GM21619 (cell line): Measurements from ENCODE around the gene SCAMP4.

Source experiments
- ATAC-seq: cut with Tn5 transposase; IDR thresholded peaks from one replicate; pipeline ENCODE4 v1.9.1; 2021; ENCODE audit not compliant: unreplicated experiment

The SCAMP4 gene

GRCh38 chr19:1936916-1937610, 31.9 kb downstream of the SCAMP4 start:
- ATAC-seq = no peak

- no peak for ATAC-seq
These were observed 32.9 kb downstream of the SCAMP4 start for GRCh38 chr19:1938071-1938470.

DNA sequence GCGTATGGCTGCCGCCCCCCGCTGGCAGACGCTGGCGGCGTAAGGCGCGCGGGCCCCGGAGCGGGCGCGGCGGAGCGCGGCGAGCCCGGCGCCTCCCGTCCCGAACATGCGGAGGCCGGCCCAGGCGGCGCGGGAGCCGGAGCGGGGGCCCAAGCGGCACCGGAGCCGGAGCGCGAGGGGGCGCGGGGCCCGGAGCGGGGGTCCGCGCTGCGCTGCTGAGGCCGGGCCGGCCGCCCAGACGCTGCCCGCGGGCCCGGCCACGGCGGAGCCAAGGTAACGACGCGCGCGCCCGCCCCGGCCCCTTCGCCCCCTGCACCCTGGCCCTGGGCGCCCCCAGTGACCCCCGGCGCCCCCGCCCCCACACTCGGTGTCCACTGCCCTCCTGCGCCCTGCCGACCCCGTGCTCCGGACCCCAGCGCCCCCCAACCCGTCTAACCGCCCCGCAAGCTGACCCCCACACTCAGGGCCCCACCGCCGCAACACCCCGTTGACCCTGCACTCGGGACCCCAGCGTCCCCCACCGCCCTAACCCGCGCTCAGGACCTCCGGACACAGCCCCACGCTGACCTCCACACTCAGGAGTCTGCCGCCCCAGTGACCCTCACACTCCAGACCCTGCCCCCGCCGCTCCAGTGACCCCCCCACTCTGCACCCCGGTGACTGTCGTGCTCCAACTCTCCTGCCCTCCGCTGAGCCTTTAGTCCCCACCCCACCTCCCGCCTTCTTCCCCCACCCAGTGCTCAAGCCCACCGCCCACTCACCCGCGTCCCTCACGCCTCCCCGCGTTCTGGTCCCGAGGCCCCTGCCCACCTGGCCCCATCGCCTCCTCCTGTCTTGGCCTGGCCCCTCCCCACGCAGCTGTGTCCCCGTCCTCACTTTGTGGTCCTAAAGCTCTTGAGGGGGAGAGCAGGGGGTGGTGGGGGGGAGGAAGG, 36.2 kb downstream of the SCAMP4 start, which contains the start of gene CSNK1G2:
Gene CSNK1G2 (plus strand): TSS at position 27 of the 932 bp plus-strand sequence. CDS start 28,601 bp downstream, outside the sequence.
- ATAC-seq = peak; percentile 39

DNA sequence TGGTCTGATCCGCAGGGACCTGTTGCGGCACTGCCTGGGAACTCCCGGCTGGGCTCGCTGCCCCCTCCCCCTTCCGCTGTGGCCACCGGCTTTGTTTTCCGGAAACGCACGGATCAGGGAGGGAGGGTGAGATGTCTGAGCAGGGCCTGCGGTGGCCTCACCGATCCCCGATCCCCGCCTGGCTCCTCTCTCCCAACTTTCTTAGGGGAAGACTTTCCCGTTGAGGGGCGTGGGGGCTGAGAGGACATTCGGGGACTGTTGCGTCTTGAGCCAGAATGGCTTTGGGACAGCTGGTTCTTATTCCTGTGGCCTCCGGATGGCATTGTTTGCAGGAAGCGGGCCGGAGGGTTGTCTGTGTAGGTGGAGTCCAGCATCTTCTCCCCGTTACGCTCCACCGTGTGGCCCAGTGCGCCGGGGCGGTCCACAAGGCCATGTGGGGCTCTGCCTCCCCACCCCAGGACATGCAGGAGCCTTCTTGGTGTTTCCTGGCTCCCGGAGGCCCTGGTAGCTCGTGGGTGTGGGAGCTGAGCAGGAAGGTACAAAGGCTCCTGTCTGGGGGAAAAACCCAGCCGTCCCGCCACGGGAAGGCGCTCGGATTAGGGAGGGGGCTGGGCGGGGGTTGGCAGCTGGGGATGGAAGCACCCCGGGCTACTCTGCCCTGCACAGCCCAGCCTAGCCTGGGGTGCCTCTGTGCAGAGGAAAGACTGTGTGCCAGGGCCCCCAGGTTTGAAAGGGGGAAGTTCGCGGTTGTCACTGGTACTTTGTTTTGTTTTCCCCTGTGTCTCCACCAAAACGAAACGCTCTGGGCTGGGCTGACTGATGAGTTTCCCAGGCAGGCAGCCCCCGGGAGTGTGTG, 37.1 kb downstream of the SCAMP4 start:
- no peak for ATAC-seq

DNA sequence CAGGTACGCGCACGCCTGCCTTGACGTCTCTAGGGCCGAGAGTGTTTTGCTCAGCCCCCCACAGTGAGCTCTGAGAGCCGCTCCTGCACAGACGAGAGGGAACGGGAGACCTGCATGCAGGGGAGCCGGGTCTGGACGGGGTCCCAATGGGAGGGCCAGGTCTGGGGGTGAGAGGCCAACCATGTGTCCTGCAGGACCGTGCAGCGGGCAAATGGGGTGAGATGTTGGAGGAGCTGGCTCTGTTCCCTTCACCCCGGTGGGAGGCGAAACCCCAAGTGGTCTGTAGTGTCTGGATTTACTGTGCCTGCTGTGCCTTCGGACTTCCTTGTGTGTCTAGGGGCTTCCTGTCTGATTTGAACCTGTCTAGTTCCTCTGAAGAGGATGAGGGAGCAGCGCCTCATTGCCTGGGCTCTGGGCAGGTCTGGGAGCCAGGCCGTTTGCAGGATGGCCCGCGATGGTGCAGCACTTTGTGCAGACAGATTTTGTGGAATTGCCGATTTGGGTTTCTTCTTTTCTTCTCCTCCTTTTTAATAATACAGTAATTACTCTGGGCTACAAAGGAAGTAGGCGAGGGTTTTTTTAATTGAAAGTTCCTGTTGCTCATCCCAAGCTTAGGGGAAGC, 37.8 kb downstream of the SCAMP4 start:
- no peak for ATAC-seq

- no peak for ATAC-seq
These were observed 38.5 kb downstream of the SCAMP4 start for GRCh38 chr19:1943661-1944087.

GRCh38 chr19:1944088-1944915, 39.1 kb downstream of the SCAMP4 start:
- no peak for ATAC-seq

GRCh38 chr19:1944916-1945561, 39.8 kb downstream of the SCAMP4 start:
- no peak for ATAC-seq

DNA sequence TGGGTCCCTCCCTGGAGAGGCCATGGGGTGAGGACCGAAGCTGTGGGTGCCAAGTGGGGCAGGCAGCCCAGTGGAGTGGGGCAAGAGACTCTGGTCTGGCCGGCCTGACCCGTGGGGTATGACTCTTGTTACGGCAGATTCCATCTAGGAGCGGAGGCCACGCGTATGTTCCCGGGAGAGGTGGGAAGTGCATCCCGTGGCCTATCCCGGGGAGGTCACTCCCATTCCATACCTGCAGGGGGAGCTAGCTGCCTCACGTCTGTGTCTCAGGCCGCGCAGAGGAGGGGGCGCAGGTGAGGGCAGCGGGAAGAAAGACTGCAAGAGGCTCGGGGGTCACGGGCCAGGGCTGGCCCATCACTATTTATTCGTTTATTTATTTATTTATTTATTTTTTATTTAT, 40.7 kb downstream of the SCAMP4 start:
- ATAC-seq = no peak

GRCh38 chr19:1947651-1948209, 42.5 kb downstream of the SCAMP4 start:
- ATAC-seq = no peak

DNA sequence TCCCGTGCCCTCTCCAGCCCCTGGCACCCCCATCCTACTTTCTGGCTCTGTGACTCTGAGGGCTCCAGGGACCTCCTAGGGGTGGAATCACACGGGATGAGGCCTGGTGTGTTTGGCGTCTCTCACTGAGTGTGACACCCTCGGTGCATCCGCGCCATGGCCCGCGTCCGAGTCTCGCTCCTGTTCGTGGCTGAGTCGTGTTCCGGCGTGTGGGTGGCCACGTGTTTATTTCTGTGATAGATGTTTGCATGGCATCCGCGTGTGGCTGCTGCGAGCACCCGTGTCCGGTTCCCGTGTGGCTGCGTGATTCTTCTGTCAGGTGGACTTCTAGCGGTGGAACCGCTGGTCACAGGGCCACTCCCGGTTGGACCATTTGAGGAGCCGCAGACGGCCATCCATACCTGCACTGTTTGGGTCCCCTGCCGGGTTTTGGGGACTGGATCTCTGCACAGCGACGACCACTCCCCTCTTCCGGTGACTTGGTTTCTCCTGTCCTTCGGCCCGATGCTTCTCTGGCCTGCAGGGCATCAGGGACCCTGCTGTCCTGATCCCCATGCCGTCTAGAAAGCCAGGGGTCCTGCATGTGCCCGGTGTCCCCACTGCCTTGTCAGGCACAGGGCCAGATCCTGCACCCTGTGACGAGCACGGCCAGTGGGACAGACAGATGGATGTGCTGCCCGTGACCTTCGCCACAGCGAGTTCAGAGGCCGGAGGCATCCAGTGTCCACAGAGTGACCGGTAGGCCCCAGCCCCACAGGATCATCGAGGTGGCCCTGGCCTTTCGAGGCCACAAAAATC, 44.3 kb downstream of the SCAMP4 start:
- no peak for ATAC-seq

DNA sequence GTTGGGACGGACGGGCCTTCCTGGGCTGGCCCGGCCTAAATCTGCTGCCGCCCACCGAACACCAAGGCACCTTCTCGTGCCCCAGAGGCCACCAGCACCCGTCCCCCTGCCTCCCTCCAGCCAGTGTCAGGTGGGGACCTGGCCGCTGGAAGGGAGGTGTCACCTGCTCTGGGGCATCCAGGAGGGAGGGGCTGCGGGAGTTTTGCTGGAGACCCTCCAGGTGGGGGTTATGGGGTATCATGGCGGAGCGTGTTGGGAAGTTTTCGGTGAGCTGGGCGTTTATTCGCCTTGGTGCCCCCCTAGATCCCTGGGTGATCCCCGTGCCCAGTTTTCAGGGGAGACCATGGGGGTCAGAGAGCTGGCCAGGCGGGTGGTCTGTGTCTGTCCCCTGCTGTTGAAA, 45.4 kb downstream of the SCAMP4 start:
- no peak for ATAC-seq

GRCh38 chr19:1952635-1953034, 47.4 kb downstream of the SCAMP4 start:
- ATAC-seq = no peak

- no peak for ATAC-seq
These were observed 47.8 kb downstream of the SCAMP4 start for GRCh38 chr19:1953037-1953436.

DNA sequence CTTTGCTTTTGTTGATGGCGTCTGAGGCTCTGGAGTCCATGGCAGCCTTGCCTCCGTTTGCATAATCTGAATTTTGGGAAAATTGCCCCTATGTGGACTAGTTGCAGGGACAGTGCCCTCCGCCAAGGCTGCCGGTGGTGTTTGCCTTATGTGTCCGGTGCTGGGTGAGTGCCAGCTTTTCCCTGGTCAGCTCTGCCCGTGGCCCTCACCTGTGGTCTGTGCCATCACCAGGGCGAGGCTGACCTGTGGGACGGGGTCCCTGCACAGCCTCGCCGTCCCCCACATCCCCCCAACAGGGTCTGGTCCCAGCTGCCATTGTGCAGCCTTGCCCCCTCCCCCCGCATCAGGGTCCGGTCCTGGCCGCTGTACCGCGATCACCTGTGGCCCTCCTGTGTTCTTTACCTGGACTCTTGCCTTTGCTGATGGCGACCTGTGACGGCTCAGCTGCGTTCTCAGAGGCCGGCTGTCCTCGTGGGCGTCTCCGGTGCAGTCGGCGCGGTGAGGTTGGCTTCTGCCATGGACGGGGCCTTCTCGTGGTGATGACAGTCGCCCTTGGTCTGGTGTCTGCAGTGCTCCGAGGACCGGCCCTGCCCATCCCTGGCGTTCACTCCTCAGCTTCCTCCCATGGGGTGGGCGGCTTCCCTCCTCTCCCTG, 48.4 kb downstream of the SCAMP4 start:
- no peak for ATAC-seq

GRCh38 chr19:1954532-1954933, 49.3 kb downstream of the SCAMP4 start:
- no peak for ATAC-seq
